ENCODE results near the gene SPECC1L.

SPECC1L gene

DNA sequence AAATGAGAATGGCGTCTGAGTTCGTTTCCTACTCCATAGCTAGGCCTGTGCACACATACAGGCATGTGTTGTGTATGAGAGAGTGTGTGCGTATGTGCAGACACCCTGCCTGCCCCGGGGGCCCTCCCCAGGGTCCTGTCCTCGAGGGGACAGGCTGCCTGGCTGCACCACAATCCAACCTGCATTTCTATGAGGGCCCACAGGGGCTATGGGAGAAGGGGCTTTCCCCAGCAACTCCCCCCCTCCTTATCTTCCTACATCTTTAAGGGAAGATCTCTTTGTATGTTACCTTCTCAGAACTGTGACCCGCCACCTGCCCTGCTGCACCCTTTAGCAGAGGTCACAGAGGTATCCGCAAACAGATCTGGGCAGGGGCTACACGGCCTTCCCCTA is 171.7 kb downstream of the SPECC1L start:
- no peak for DNase-seq (ENCODE audit: low read depth in 2 of 2)

DNA sequence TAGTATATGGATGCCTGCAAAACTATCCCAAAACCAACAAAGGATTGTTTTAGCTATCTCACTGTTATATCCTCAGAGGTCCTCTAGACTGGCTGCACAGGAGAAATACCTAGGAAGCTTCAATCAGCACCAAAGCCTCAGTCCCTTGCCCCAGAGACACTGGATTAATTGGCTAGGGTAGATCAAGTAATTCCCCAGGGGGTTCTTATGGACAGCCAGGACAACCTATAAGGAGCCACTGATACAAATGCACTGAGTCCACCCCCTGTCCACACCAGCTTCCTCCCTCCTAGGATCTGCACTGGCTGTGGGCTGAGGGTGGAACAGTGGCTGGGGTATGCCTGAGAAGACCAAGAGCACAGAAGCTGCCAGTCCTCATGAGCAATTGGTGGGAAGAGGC is 173.0 kb downstream of the SPECC1L start:
- DNase-seq (ENCODE audit: low read depth in 2 of 2): no peak

GRCh38 chr22:24444251-24444650 is 173.6 kb downstream of the SPECC1L start:
- DNase-seq (ENCODE audit: low read depth in 2 of 2): no peak

GRCh38 chr22:24444729-24445466 is 174.3 kb downstream of the SPECC1L start:
- DNase-seq (ENCODE audit: low read depth in 2 of 2): no peak

GRCh38 chr22:24445481-24446259 is 175.0 kb downstream of the SPECC1L start:
- DNase-seq (ENCODE audit: low read depth in 2 of 2): no peak

GRCh38 chr22:24446260-24446611 is 175.6 kb downstream of the SPECC1L start:
- DNase-seq (ENCODE audit: low read depth in 2 of 2): no peak

GRCh38 chr22:24450610-24451009 is 180.0 kb downstream of the SPECC1L start:
- DNase-seq (ENCODE audit: low read depth in 2 of 2): no peak

DNA sequence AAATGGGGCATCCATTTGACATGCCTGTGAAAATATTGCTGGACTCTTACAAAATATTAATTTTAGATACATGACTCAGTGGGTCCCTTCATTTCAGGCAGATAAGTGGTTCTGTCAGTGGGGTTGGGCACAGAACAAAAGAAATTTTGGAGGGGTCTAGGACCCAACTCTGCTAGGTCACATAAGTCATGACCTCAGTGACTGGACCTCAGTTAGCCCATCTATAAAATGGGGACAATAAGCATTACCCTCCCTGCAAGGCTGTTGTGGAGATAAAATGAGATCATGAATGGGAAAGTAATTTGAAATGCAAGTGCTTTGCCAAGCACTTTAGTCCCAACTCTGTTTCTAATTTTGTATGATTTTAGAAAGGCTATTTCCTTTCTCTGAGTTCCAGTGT is 180.5 kb downstream of the SPECC1L start:
- no peak for DNase-seq (ENCODE audit: low read depth in 2 of 2)

DNA sequence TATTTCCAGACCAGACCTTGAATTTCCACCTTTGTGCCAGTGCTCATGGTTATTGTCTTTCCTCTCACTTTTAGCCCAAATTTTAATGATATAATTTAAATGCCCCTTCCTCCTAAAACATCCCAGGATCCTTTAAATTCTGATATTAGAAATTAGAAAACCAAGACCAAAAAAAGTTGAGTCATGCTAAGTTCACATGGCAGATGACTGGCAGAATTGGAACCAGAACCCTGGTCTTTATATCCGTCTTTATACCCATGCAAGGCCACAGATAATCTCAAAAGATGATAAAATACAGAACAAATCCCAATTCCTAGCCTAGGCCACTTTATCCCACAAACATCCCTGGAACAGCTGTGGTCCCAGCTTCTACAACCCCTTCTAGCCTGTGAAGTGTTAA is 183.2 kb downstream of the SPECC1L start:
- no peak for DNase-seq (ENCODE audit: low read depth in 2 of 2)

GRCh38 chr22:24455039-24455438 is 184.4 kb downstream of the SPECC1L start:
- DNase-seq (ENCODE audit: low read depth in 2 of 2): no peak

DNA sequence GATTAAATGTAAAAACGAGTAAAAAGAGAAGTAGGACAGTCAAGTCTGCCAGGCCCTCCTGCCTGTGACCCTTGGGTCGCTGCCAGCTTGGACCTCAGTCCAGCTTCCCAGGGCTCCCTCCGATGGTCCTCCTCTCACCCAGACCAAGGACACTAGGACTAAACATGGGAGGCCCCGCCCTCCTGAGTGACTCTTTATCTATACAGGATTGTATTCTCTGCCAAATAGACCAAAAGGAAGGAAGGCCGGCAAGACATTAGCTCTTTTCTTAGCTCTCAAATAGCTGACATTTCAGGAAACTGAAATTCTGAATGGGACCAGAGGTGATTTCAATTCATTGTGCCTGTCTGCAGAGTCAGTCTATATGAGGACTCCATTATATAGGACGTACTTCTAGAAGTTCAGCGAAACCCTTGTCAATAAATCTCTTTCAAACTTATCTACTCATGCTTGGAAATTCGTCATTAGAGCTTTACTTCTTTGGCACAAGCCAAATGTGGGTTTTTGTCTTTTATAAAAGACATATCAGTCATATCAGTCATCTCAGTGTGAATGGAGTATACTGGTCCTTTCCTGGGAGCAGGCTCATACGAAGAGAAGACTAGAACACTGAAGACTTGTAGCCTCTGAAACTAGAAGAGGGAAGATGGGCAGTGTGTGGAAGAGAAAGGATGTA is 185.3 kb downstream of the SPECC1L start:
- DNase-seq (ENCODE audit: low read depth in 2 of 2): no peak

- no peak for DNase-seq (ENCODE audit: low read depth in 2 of 2)
Observed at GRCh38 chr22:24457894-24458420, 187.3 kb downstream of the SPECC1L start.

DNA sequence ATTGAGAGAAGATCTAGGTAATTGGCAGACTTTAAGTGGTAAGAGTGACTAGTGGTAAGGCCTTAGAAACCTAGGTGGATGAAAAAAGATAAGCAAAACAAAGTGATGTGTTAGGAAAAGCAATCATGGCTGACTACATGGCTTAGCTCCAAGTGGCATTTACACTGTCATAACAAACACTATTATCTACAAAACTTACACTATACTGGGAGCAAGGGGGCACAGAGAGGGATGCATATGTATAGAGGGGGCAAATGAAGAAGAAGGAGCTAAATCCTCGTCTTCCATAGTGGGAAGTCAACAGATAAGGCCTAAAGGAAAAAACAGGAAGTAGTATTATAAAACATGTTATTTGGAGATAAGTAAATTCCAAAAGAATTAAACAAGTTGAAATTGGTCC is 189.3 kb downstream of the SPECC1L start:
- DNase-seq (ENCODE audit: low read depth in 2 of 2): no peak

DNA sequence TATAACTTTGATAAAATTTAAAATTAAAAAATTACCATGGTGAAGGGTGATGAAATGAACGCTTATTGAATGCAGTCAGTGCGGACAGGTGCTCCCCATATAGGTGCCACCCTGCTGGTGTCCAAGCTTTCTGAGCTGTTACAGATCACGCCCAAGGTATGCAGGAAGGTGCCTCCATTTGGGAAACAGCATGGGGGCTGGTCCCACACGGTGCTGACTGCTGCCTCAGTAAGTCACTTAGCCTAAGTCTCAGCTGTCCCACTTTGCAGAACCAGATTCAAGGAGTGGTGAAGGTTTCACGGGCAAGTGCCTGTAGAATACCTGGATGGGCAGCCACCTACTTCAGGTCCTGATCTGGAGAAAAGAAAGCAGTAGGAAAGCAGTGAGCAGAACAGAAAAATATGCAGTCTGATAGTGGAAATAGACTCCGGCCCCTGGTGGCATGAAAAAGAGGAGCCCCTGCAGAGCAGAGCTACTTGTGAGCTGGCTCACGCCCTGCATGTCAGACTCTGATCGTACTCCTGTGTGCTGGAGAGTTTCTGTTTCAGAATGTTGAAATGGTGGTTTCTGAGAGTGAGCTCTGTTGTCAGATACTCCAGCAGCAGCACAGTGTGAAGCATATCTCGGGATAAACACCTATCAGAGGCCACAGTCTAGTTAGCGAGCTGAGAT is 189.9 kb downstream of the SPECC1L start:
- DNase-seq (ENCODE audit: low read depth in 2 of 2): no peak

GRCh38 chr22:24463071-24463760 is 192.6 kb downstream of the SPECC1L start:
- DNase-seq (ENCODE audit: low read depth in 2 of 2): no peak

DNA sequence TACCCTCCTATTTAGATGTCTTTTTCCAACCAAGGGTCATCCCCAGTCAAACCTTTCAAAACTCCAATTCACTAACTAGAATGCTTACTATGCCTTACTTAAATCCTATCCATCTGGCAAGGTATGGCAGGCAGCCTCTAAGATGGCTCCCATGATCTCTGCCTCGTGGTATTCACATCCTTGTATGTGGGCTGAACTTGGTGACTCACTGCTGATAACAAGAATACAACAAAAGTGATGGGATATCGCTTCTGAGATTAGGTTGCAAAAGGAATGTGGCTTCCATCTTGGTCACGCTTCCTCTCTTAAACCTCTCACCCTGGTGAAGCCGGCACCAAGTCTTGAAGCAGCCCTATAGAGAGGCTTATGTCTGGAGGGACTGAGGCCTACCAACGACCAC is 194.9 kb downstream of the SPECC1L start:
- no peak for DNase-seq (ENCODE audit: low read depth in 2 of 2)

- no peak for DNase-seq (ENCODE audit: low read depth in 2 of 2)
Observed at GRCh38 chr22:24465975-24466374, 195.3 kb downstream of the SPECC1L start.

GRCh38 chr22:24466716-24467328 is 196.2 kb downstream of the SPECC1L start:
- no peak for DNase-seq (ENCODE audit: low read depth in 2 of 2)

GRCh38 chr22:24467340-24467739 is 196.7 kb downstream of the SPECC1L start:
- DNase-seq (ENCODE audit: low read depth in 2 of 2): no peak

All from stimulated activated CD8-positive, alpha-beta memory T cell treated with anti-CD3 and anti-CD28 coated beads, Interleukin-2, amount 100 ng/mL, for 48 hours (primary cell).